CD14-positive monocyte (primary cell): ENCODE data around the gene RGS19. TPM values are rescaled to one million over a fixed set of nuclear protein-coding genes. Genes with fewer than 3 reads are reported as not detected.

ENCODE experiments used
- DNase-seq, 3 donors: peaks; one replicate each; pipeline ENCODE4 v3.0.0-alpha.2; 2011 to 2022
- H2AFZ ChIP-seq: 2 replicates; pipeline ENCODE4 v1.6.0; 2012; ENCODE audit warnings: mild to moderate bottlenecking, low read depth, low read length, inconsistent platforms; ENCODE audit not compliant: insufficient read depth, poor library complexity, severe bottlenecking
- H3K27ac ChIP-seq, 2 donors: 1 replicate in 1 of 2; 2 replicates in 1 of 2; pipeline ENCODE4 v1.5.1; 2012 to 2013; ENCODE audit warnings: low read length in 2 of 2, control low read depth in 1 of 2, inconsistent platforms in 1 of 2, low read depth in 1 of 2, mild to moderate bottlenecking in 1 of 2
- H3K27me3 ChIP-seq, 2 donors: one replicate each; pipeline versions ENCODE4 v1.6.0 to v1.6.1; 2011 to 2013; ENCODE audit warnings: low read length in 2 of 2; ENCODE audit not compliant: control insufficient read depth in 2 of 2, insufficient read depth in 2 of 2
- H3K36me3 ChIP-seq, 2 donors: replicated peaks in 1 of 2; 1 replicate in 1 of 2; 2 replicates in 1 of 2; pipeline versions ENCODE4 v1.5.1 to v1.6.1; 2012 to 2013; ENCODE audit warnings: low read length in 2 of 2, control low read depth in 1 of 2, inconsistent platforms in 1 of 2, mild to moderate bottlenecking in 1 of 2; ENCODE audit not compliant: insufficient read depth in 2 of 2, control insufficient read depth in 1 of 2
- H3K4me1 ChIP-seq, 2 donors: 1 replicate in 1 of 2; 2 replicates in 1 of 2; pipeline versions ENCODE4 v1.5.1 to v1.6.1; 2012 to 2013; ENCODE audit warnings: low read length in 2 of 2, control low read depth in 1 of 2, inconsistent platforms in 1 of 2, mild to moderate bottlenecking in 1 of 2, moderate library complexity in 1 of 2; ENCODE audit not compliant: insufficient read depth in 2 of 2, control insufficient read depth in 1 of 2
- H3K4me2 ChIP-seq: replicated peaks from 2 replicates; pipeline ENCODE3; 2012; ENCODE audit warnings: low read length, moderate library complexity, mild to moderate bottlenecking; ENCODE audit not compliant: poor library complexity, severe bottlenecking; ENCODE audit errors: extremely low read depth
- H3K4me3 ChIP-seq, 3 experiments: fragments of 200-600 bp in 1 of 3; sonication (generic) in 1 of 3; replicated peaks in 1 of 3; 1 replicate in 2 of 3; 2 replicates in 1 of 3; pipeline ENCODE4 v1.5.1; 2011 to 2013; ENCODE audit warnings: low read length in 3 of 3, mild to moderate bottlenecking in 3 of 3, control low read depth in 2 of 3, low read depth in 2 of 3, inconsistent platforms in 1 of 3, moderate library complexity in 1 of 3
- H3K79me2 ChIP-seq: 2 replicates; pipeline ENCODE4 v1.6.0; 2012; ENCODE audit warnings: mild to moderate bottlenecking, control low read depth, inconsistent platforms, low read length, moderate library complexity; ENCODE audit not compliant: insufficient read depth
- H3K9ac ChIP-seq: 2 replicates; pipeline ENCODE4 v1.6.0; 2017; ENCODE audit warnings: low read length, mild to moderate bottlenecking; ENCODE audit not compliant: insufficient read depth, poor library complexity, severe bottlenecking
- H3K9me3 ChIP-seq, 2 donors: replicated peaks in 1 of 2; 1 replicate in 1 of 2; 2 replicates in 1 of 2; pipeline versions ENCODE4 v1.5.1 to v1.6.1; 2012 to 2013; ENCODE audit warnings: low read length in 2 of 2, control low read depth in 1 of 2; ENCODE audit not compliant: control insufficient read depth in 1 of 2, insufficient read depth in 1 of 2
- H4K20me1 ChIP-seq: 2 replicates; pipeline ENCODE4 v1.6.0; 2012; ENCODE audit warnings: mild to moderate bottlenecking, low read length, control low read depth, moderate library complexity; ENCODE audit not compliant: insufficient read depth
- H3K27ac Mint-ChIP-seq, 7 donors: one replicate each; pipeline ENCODE4 v1.8.0; 2020; ENCODE audit warnings: mild to moderate bottlenecking in 7 of 7, mixed read lengths in 7 of 7, moderate library complexity in 6 of 7, inconsistent platforms in 2 of 7
- H3K27me3 Mint-ChIP-seq, 3 donors: one replicate each; pipeline ENCODE4 v1.8.0; 2021 to 2022; ENCODE audit warnings: low read depth in 3 of 3, mild to moderate bottlenecking in 3 of 3, mixed read lengths in 3 of 3, moderate library complexity in 3 of 3, inconsistent platforms in 1 of 3
- H3K36me3 Mint-ChIP-seq, 2 donors: one replicate each; pipeline ENCODE4 v1.8.0; 2020; ENCODE audit warnings: mixed read lengths in 2 of 2, inconsistent platforms in 1 of 2, mild to moderate bottlenecking in 1 of 2
- H3K4me1 Mint-ChIP-seq: one replicate; pipeline ENCODE4 v1.8.0; 2020; ENCODE audit warnings: mild to moderate bottlenecking, mixed read lengths
- H3K4me3 Mint-ChIP-seq, 2 donors: one replicate each; pipeline ENCODE4 v1.8.0; 2020; ENCODE audit warnings: mild to moderate bottlenecking in 2 of 2, mixed read lengths in 2 of 2, moderate library complexity in 1 of 2
- H3K9me3 Mint-ChIP-seq, 7 donors: one replicate each; pipeline ENCODE4 v1.8.0; 2020 to 2022; ENCODE audit warnings: mixed read lengths in 7 of 7, mild to moderate bottlenecking in 6 of 7, moderate library complexity in 6 of 7, inconsistent platforms in 2 of 7
- WGBS: methylation state at CpG from one replicate; pipeline ENCODE4 v1.1.5; 2013; ENCODE audit warnings: missing lambda C conversion rate; ENCODE audit not compliant: insufficient coverage; 5-methylcytosine and 5-hydroxymethylcytosine counted together
- intact Hi-C, 2 donors: fragments of 100-400 bp; cut with micrococcal nuclease; formaldehyde crosslinking; loops; one replicate each; pipeline versions ENCODE4 v1.15.0 to v1.15.1; 2023
- polyA plus RNA-seq, 3 donors: library from polyadenylated mRNA; depleted of rRNA in 1 of 3; unstranded in 2 of 3; stranded (reverse) in 1 of 3; fragments of 300-500 nt in 2 of 3; fragments of >200 nt in 1 of 3; fragmentation: Illumina TruSeq in 2 of 3; gene quantifications; 1 replicate in 2 of 3; 2 replicates in 1 of 3; pipeline ENCODE4 v1.2.3, GENCODE V29; 2012 to 2021
- TF ChIP-seq, protein P1 (sequence below): fragments of 200-600 bp; IDR thresholded peaks from one replicate; pipeline ENCODE4 v1.8.0; 2022; ENCODE audit warnings: antibody characterized with exemption, mild to moderate bottlenecking

The RGS19 gene
- polyA plus RNA-seq, 3 donors = 235 to 280 (median 244) TPM

- H3K27me3 Mint-ChIP-seq = peaks cover 0 to 11% (median 5%) of the 10 kb centered on the region in 3 donors
- H3K36me3 Mint-ChIP-seq = peaks cover 25 to 36% of the 10 kb centered on the region in 2 donors
- peak overlapping the region in 1 of 7 donors; percentile 30 for H3K27ac Mint-ChIP-seq
- no peak overlapping the region for H3K9ac ChIP-seq
- no peak overlapping the region for H3K4me3 ChIP-seq
- WGBS = 97% methylated on average over 26 of the region's 31 CpGs
- no peak overlapping the region for H3K4me2 ChIP-seq
- intact Hi-C loops = no loop called here
- no peak for DNase-seq
- H3K36me3 ChIP-seq = peaks cover 34 to 37% of the 10 kb centered on the region in 2 donors
- H2AFZ ChIP-seq = no peak overlapping the region
- H3K4me1 Mint-ChIP-seq = peaks cover 35% of the 10 kb centered on the region
- no peaks in the 10 kb centered on the region for H3K27me3 ChIP-seq
- no peaks in the 10 kb centered on the region for H3K9me3 ChIP-seq
- TF ChIP-seq, protein P1, sequence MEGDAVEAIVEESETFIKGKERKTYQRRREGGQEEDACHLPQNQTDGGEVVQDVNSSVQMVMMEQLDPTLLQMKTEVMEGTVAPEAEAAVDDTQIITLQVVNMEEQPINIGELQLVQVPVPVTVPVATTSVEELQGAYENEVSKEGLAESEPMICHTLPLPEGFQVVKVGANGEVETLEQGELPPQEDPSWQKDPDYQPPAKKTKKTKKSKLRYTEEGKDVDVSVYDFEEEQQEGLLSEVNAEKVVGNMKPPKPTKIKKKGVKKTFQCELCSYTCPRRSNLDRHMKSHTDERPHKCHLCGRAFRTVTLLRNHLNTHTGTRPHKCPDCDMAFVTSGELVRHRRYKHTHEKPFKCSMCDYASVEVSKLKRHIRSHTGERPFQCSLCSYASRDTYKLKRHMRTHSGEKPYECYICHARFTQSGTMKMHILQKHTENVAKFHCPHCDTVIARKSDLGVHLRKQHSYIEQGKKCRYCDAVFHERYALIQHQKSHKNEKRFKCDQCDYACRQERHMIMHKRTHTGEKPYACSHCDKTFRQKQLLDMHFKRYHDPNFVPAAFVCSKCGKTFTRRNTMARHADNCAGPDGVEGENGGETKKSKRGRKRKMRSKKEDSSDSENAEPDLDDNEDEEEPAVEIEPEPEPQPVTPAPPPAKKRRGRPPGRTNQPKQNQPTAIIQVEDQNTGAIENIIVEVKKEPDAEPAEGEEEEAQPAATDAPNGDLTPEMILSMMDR = no peak
- H3K4me1 ChIP-seq = peaks cover 18 to 40% of the 10 kb centered on the region in 2 donors
- peaks cover 20% of the 10 kb centered on the region for H3K79me2 ChIP-seq
- H4K20me1 ChIP-seq = peaks cover 76% of the 10 kb centered on the region
- H3K4me3 Mint-ChIP-seq = no peak overlapping the region
- H3K27ac ChIP-seq = no peak overlapping the region
- peaks cover 0 to 2% (median 0%) of the 10 kb centered on the region in 7 donors for H3K9me3 Mint-ChIP-seq
These were observed 8.9 kb downstream of the RGS19 start for GRCh38 chr20:64070244-64070993.

DNA sequence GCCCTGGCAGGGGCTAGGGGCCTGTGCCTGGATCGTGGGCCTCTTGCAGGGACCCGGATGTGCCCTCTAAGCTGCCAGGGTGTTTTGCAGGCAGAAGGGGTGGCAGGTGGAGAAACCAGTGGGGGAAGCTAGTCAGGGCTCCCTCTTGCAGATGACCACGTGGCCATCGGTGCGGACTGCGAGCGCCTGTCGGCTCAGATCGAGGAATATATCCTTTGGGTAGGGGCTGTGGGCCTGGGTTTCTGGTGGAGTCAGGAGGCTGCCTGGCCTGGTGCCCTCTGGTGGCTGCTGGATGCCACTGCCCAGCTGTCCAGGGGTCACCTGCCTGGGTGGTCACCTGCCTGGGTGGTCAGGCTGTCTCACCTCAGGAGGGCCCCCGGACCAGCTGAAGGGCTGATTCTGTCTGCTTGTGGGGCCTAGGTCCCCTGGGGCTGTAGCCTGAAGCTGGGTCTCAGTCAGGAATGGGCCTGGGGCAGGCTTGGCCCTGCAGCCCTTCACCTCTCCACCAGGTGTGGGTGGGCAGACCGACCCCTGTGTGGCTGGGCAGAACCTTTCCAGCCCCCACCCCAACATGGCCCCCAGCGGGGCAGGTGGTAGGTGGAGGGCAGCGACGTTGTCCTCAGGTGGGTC is 9.6 kb downstream of the RGS19 start:
- Histone ChIP-seq H3K4me2 (no peak overlapping the region), H3K27ac (no peak overlapping the region), H3K36me3 (peaks cover 27 to 30% of the 10 kb centered on the region in 2 donors), H3K27me3 (no peaks in the 10 kb centered on the region), H3K9me3 (no peaks in the 10 kb centered on the region), H3K4me1 (peaks cover 12 to 39% of the 10 kb centered on the region in 2 donors), H3K79me2 (peaks cover 13% of the 10 kb centered on the region), H4K20me1 (peaks cover 69% of the 10 kb centered on the region), H3K9ac (no peak overlapping the region), H3K4me3 (no peak overlapping the region), H2AFZ (no peak overlapping the region)
- intact Hi-C loops = loop anchor here in 1 of 2 donors (10.0 kb wide), 1 partner anchor 545 kb away; the partner anchor contains the start of gene PPDPF
- Mint-ChIP-seq H3K36me3 (peaks cover 21 to 29% of the 10 kb centered on the region in 2 donors), H3K4me3 (no peak overlapping the region), H3K9me3 (peaks cover 0 to 2% (median 0%) of the 10 kb centered on the region in 7 donors), H3K27ac (no peak overlapping the region), H3K27me3 (peaks cover 0 to 15% (median 10%) of the 10 kb centered on the region in 3 donors), H3K4me1 (peaks cover 35% of the 10 kb centered on the region)
- TF ChIP-seq, protein P1 = peak; percentile 98
- DNase-seq = peak in 2 of 3 donors; percentile 42 to 52
- WGBS = 54% methylated on average over 10 of the region's 14 CpGs
